HCT116 (cell line): Measurements from ENCODE around the gene KRT78. TPM values are rescaled to one million over a fixed set of nuclear protein-coding genes. Genes with fewer than 3 reads are reported as not detected.

Source experiments
- ATAC-seq: fragments of 200-7000 bp; cut with Tn5 transposase; 2 replicates; pipeline ENCODE4 v1.9.1; 2020; ENCODE audit warnings: mild to moderate bottlenecking, moderate library complexity
- Bru-seq: library from RNA; stranded (reverse); fragments of 400-500 nt; gene quantifications from one replicate; lab custom pipeline; 2021; lab: Mats Ljungman, UMichigan
- BruChase-seq, 2 experiments: library from RNA; stranded (reverse); fragments of 400-500 nt; gene quantifications; one replicate each; lab custom pipeline; 2021; lab: Mats Ljungman, UMichigan
- BruUV-seq: library from RNA; stranded (reverse); fragments of 400-500 nt; replicated peaks from 2 replicates; lab custom pipeline; 2021; lab: Mats Ljungman, UMichigan
- CTCF ChIA-PET: fragments of 300-600 bp; sonication (Branson Sonifier 250); formaldehyde crosslinking; loops from one replicate; lab custom pipeline; 2021; ENCODE audit warnings: antibody characterized with exemption; lab: Charles Lee
- POLR2A ChIA-PET: fragments of 300-600, 350-600 bp; sonication (Branson Sonifier 250); formaldehyde crosslinking; loops from one replicate; lab custom pipeline; 2021; ENCODE audit warnings: antibody characterized with exemption; lab: Charles Lee
- RAD21 ChIA-PET, 2 experiments: fragments of 300-600 bp; sonication (Branson Sonifier 250); formaldehyde crosslinking; loops; one replicate each; lab custom pipeline; 2023; ENCODE audit warnings: low total read pairs in 2 of 2; ENCODE audit not compliant: uncharacterized antibody in 2 of 2, unreplicated experiment in 2 of 2, low non-redundant PET in 1 of 2; lab: Charles Lee
- DNase-seq: peaks from one replicate; pipeline ENCODE4 v3.0.0-alpha.2; 2010; ENCODE audit warnings: low read depth, low spot score
- H2AFZ ChIP-seq: fragments of 200-600 bp; shearing (Covaris generic), sonication (generic); 2 replicates; pipeline ENCODE4 v1.6.1; 2017; ENCODE audit warnings: low read depth, mixed run types, mixed read lengths, antibody characterized with exemption, low read length; ENCODE audit not compliant: poor library complexity, severe bottlenecking
- H3K27ac ChIP-seq: 2 replicates; pipeline ENCODE4 v1.5.1; 2012; ENCODE audit warnings: low read depth, low read length
- H3K27me3 ChIP-seq: fragments of 200-600 bp; sonication (generic); 2 replicates; pipeline ENCODE4 v1.6.1; 2016; ENCODE audit warnings: mixed run types, low read length, mixed read lengths; ENCODE audit not compliant: insufficient read depth
- H3K36me3 ChIP-seq, 2 experiments: fragments of 200-500 bp in 1 of 2; fragments of 200-600 bp in 1 of 2; sonication (Bioruptor generic) in 1 of 2; sonication (generic) in 1 of 2; 2 replicates each; pipeline versions ENCODE4 v1.5.1 to v1.6.1; 2014 to 2016; ENCODE audit warnings: low read length in 2 of 2, inconsistent platforms in 1 of 2, mixed read lengths in 1 of 2, mixed run types in 1 of 2; ENCODE audit not compliant: insufficient read depth in 2 of 2, control insufficient read depth in 1 of 2
- H3K4me1 ChIP-seq, 2 experiments: fragments of 200-600 bp in 1 of 2; sonication (generic) in 1 of 2; 2 replicates each; pipeline versions ENCODE4 v1.5.1 to v1.6.1; 2012 to 2017; ENCODE audit warnings: low read length in 2 of 2, inconsistent platforms in 1 of 2, mild to moderate bottlenecking in 1 of 2, mixed read lengths in 1 of 2, mixed run types in 1 of 2, moderate library complexity in 1 of 2; ENCODE audit not compliant: insufficient read depth in 2 of 2, control insufficient read depth in 1 of 2
- H3K4me2 ChIP-seq: fragments of 200-600 bp; sonication (generic); 2 replicates; pipeline ENCODE4 v1.6.1; 2017; ENCODE audit warnings: mixed run types, low read length, mixed read lengths
- H3K4me3 ChIP-seq, 2 experiments: fragments of 200-600 bp in 1 of 2; sonication (generic) in 1 of 2; replicated peaks in 1 of 2; 2 replicates each; pipeline ENCODE4 v1.5.1; 2011 to 2016; ENCODE audit warnings: low read length in 2 of 2, control low read depth in 1 of 2, low read depth in 1 of 2, mild to moderate bottlenecking in 1 of 2, mixed read lengths in 1 of 2, mixed run types in 1 of 2
- H3K79me2 ChIP-seq: fragments of 200-600 bp; sonication (generic); 2 replicates; pipeline ENCODE4 v1.6.1; 2017; ENCODE audit warnings: mild to moderate bottlenecking, mixed run types, low read length, moderate library complexity, mixed read lengths; ENCODE audit not compliant: insufficient read depth
- H3K9ac ChIP-seq: fragments of 200-600 bp; sonication (generic); 2 replicates; pipeline ENCODE4 v1.6.1; 2016; ENCODE audit warnings: low read length, mixed read lengths
- H3K9me2 ChIP-seq: fragments of 200-600 bp; sonication (generic), shearing (Covaris generic); 2 replicates; pipeline ENCODE4 v1.6.1; 2017; ENCODE audit warnings: mixed run types, mild to moderate bottlenecking, moderate library complexity; ENCODE audit not compliant: insufficient read depth
- H3K9me3 ChIP-seq, 2 experiments: fragments of 200-500 bp in 1 of 2; fragments of 200-600 bp in 1 of 2; sonication (Bioruptor generic) in 1 of 2; sonication (generic) in 1 of 2; 2 replicates each; pipeline ENCODE4 v1.6.1; 2014 to 2017; ENCODE audit warnings: low read length in 2 of 2, mixed read lengths in 2 of 2, inconsistent platforms in 1 of 2, low read depth in 1 of 2, mild to moderate bottlenecking in 1 of 2, mixed run types in 1 of 2, moderate library complexity in 1 of 2; ENCODE audit not compliant: control insufficient read depth in 1 of 2, insufficient read depth in 1 of 2
- H4K20me1 ChIP-seq: fragments of 200-600 bp; sonication (generic), shearing (Covaris generic); 2 replicates; pipeline ENCODE4 v1.6.1; 2017; ENCODE audit warnings: mixed run types, mild to moderate bottlenecking, moderate library complexity; ENCODE audit not compliant: insufficient read depth
- JUND ChIP-seq: IDR thresholded peaks from 2 replicates; pipeline ENCODE4 v1.6.1; 2012
- MAX ChIP-seq: IDR thresholded peaks from 2 replicates; pipeline ENCODE4 v1.6.1; 2012
- POLR2A ChIP-seq: IDR thresholded peaks from 2 replicates; pipeline ENCODE4 v1.7.0; 2011; ENCODE audit warnings: borderline replicate concordance; ENCODE audit not compliant: insufficient read depth, insufficient read length; ENCODE audit errors: extremely low read depth
- POLR2AphosphoS5 ChIP-seq: IDR thresholded peaks from 2 replicates; pipeline ENCODE4 v1.6.1; 2011; ENCODE audit warnings: mild to moderate bottlenecking, low read depth, low read length, moderate library complexity
- SIN3A ChIP-seq: IDR thresholded peaks from 2 replicates; pipeline ENCODE4 v1.6.1; 2012; ENCODE audit warnings: low read depth
- SP1 ChIP-seq: IDR thresholded peaks from 2 replicates; pipeline ENCODE4 v1.6.1; 2012; ENCODE audit warnings: low read depth
- ZNF274 ChIP-seq: fragments of 200-500 bp; sonication (Bioruptor generic); IDR thresholded peaks from 2 replicates; pipeline ENCODE4 v1.6.1; 2014; ENCODE audit warnings: mild to moderate bottlenecking, low read depth, low read length, inconsistent platforms
- intact Hi-C: fragments of 100-400 bp; cut with micrococcal nuclease; formaldehyde crosslinking; loops from 2 replicates; pipeline ENCODE4 v1.10.0; 2022
- long read RNA-seq: library from polyadenylated mRNA; unstranded; transcript quantifications from one replicate; pipeline ENCODE4 v2.0.0, GENCODE V29; 2021; ENCODE audit not compliant: unreplicated experiment
- polyA plus RNA-seq: library from polyadenylated mRNA; unstranded; fragments of >200 nt; gene quantifications from 2 replicates; pipeline ENCODE4 v1.2.1, GENCODE V29; 2012; ENCODE audit warnings: missing spikeins
- total RNA-seq: library from RNA; stranded (reverse); gene quantifications from one replicate; pipeline ENCODE4 v1.2.1, GENCODE V29; 2021; ENCODE audit not compliant: unreplicated experiment

The KRT78 gene
- not detected for total RNA-seq
- polyA plus RNA-seq = 0.06 TPM in 1 of 2 replicates, not detected in the other
- Bru-seq, nascent RNA = percentile 7 among the genes with signal in this experiment
- BruChase-seq, experiment 1, labeled RNA remaining after a 6-hour chase = not detected
- percentile 7 among the genes with signal in this experiment for BruChase-seq, experiment 2, labeled RNA remaining after a 2-hour chase
- long read RNA-seq = 0 reads

GRCh38 chr12:52848661-52849255 lies at the start of gene KRT78:
Gene KRT78 (minus strand): TSS chr12:52848994. CDS start chr12:52848930, 64 bp downstream.
- H3K27me3 ChIP-seq = no peaks in the 10 kb centered on the region
- no peaks in the 10 kb centered on the region for H3K79me2 ChIP-seq
- RAD21 ChIA-PET = no interaction called here
- BruUV-seq = no TSS peak
- CTCF ChIA-PET = no interaction called here
- POLR2A ChIA-PET = no interaction called here
- H2AFZ ChIP-seq = no peak within 1 kb of the TSS
- no peak for DNase-seq
- H3K9me2 ChIP-seq = no peaks in the 10 kb centered on the region
- peaks cover 0 to 14% of the 10 kb centered on the region in 2 experiments; a peak in 2 of 4 replicates for H3K4me1 ChIP-seq
- no peak for ATAC-seq
- no peak within 1 kb of the TSS for H3K4me3 ChIP-seq
- H3K36me3 ChIP-seq = no peaks in the 10 kb centered on the region
- H3K4me2 ChIP-seq = 0 out of 2 replicates have a peak within 1 kb of the TSS, but pooled peaks have one; percentile 5
- H3K27ac ChIP-seq = no peak within 1 kb of the TSS
- no peaks in the 10 kb centered on the region for H4K20me1 ChIP-seq
- no peaks in the 10 kb centered on the region for H3K9me3 ChIP-seq
- H3K9ac ChIP-seq = no peak within 1 kb of the TSS
- intact Hi-C loops = no loop called here
- TF ChIP-seq POLR2A (no peak), ZNF274 (no peak), SIN3A (no peak)

- peak; percentile 50 for ATAC-seq
- RAD21 ChIA-PET = interaction anchor here (0.9 to 2.8 kb wide), 5 partner anchors 10 to 85 kb away, joined by 3 to 9 read pairs (median 3); no protein-coding TSS in a partner anchor
- peaks cover 53 to 58% of the 10 kb centered on the region in 2 experiments for H3K4me1 ChIP-seq
These were observed 47.7 kb upstream of the KRT78 start for GRCh38 chr12:52896190-52897100.

More at GRCh38 chr12:52896190-52897100, 47.7 kb upstream of the KRT78 start:
- DNase-seq = no peak
- Histone ChIP-seq H3K79me2 (peaks cover 26% of the 10 kb centered on the region), H3K9ac (peak overlapping the region; percentile 8), H3K36me3 (peaks cover 22 to 32% of the 10 kb centered on the region in 2 experiments), H3K27me3 (no peaks in the 10 kb centered on the region), H3K4me2 (peak overlapping the region; percentile 20), H4K20me1 (peaks cover 12% of the 10 kb centered on the region; the same call in 1 of the 2 replicates), H3K4me3 (no peak overlapping the region), H3K9me3 (no peaks in the 10 kb centered on the region), H3K9me2 (no peaks in the 10 kb centered on the region), H3K27ac (peak overlapping the region; percentile 67), H2AFZ (no peak overlapping the region)
- peak; percentile 25 for TF ChIP-seq JUND
- TF ChIP-seq POLR2AphosphoS5 = peak; percentile 70
- peak; percentile 45; the same call in 1 of the 2 replicates for TF ChIP-seq SIN3A
- no peak; the same call in 1 of the 2 replicates for TF ChIP-seq SP1
- TF ChIP-seq MAX = peak; percentile 53; the same call in 1 of the 2 replicates
- no TSS peak for BruUV-seq
- ChIA-PET CTCF (interaction anchor here (0.7 to 5.3 kb wide), 9 partner anchors 9 to 88 kb away, joined by 3 to 29 read pairs (median 4); partner anchors contain the start of gene KRT8), POLR2A (interaction anchor here (0.6 to 18.0 kb wide), 12 partner anchors 9 to 110 kb away, joined by 3 to 379 read pairs (median 13); partner anchors contain the start of genes EIF4B, KRT18 and KRT8)
- intact Hi-C loops = no loop called here
